ENCODE data around the gene UQCC2. TPM values are rescaled to one million over a fixed set of nuclear protein-coding genes. Genes with fewer than 3 reads are reported as not detected.

Gene UQCC2
- total RNA-seq, 2 donors from 2014 or later = 24.5 to 25.7 TPM

DNA sequence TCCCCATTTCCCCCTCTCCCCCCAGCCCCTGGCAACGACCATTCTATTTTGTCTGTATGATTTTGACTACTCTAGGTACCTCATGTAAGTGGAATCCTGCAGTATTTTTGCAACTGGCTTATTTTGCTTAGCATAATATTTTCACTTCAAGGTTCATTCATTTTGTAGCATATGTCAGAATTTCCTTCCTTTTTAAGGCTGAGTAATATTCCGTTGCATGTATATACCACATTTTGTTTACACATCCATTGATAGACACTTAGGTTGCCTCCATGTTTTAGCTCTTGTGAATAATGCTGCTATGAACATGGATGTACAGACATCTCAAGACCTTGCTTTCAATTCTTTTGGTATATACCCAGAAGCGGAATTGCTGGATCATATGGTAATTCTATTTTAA lies 1.4 kb upstream of the UQCC2 start:
- Histone ChIP-seq H3K36me3 (no peaks in the 10 kb centered on the region), H3K9me3 (no peaks in the 10 kb centered on the region), H3K4me1 (replicated peaks) (peaks cover 26% of the 10 kb centered on the region), H3K4me3 (no peak overlapping the region), H3K27me3 (replicated peaks; ENCODE audit: insufficient read depth) (no peaks in the 10 kb centered on the region), H3K27ac (peak overlapping the region in 1 of 2 donors; percentile 92)
- TF ChIP-seq, protein P1, sequence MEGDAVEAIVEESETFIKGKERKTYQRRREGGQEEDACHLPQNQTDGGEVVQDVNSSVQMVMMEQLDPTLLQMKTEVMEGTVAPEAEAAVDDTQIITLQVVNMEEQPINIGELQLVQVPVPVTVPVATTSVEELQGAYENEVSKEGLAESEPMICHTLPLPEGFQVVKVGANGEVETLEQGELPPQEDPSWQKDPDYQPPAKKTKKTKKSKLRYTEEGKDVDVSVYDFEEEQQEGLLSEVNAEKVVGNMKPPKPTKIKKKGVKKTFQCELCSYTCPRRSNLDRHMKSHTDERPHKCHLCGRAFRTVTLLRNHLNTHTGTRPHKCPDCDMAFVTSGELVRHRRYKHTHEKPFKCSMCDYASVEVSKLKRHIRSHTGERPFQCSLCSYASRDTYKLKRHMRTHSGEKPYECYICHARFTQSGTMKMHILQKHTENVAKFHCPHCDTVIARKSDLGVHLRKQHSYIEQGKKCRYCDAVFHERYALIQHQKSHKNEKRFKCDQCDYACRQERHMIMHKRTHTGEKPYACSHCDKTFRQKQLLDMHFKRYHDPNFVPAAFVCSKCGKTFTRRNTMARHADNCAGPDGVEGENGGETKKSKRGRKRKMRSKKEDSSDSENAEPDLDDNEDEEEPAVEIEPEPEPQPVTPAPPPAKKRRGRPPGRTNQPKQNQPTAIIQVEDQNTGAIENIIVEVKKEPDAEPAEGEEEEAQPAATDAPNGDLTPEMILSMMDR (IDR thresholded peaks at IDR 0.05) = no peak
- no peak for TF ChIP-seq POLR2AphosphoS5 (IDR thresholded peaks at IDR 0.05)
- TF ChIP-seq POLR2A (IDR thresholded peaks at IDR 0.05) = no peak
- no peak for DNase-seq (ENCODE audit: low spot score)
- intact Hi-C loops (cut with DNase I) = loop anchor here (5.0 kb wide), 1 partner anchor 49 kb away; no protein-coding TSS in a partner anchor
- 87% methylated on average over 3 of the region's 3 CpGs for WGBS

DNA sequence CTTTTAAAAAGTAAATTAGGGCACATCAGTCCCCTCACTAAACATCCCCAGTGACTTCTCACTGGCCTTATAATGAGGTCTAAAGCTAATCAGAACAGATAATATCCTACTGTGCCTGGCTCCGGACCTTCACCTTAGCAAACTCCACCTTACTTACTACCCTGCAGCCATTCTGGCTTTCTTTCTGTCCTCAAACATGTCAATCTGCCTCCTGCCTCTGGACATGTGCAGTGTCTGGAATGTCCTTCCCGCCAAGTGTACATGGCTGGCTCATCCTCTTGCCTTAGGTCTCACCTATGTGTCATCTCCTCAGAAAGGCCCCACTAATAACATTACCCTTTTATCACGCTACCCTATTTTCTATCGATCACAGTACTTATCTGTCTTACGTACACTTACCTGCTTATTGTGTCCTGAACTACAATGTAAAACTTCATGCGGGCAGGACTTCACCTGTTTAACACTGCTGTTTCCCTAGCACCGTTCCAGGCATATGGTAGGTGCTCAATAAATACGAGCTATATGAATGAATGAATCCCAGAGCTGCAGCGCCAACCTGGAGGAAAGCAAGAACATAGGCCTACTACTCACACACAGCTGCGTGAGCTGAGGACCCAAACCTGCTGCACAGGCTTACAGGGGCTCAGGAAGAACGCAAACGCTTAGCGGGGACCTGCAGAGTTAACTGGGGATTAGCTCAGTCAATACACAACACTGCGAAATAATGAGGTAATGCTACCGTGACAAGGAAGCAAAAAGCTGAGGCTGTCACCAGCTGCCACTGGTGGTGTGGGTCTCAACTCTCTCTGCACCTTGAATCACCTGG lies 991 bp downstream of the UQCC2 start:
- TF ChIP-seq POLR2A (IDR thresholded peaks at IDR 0.05) (no peak), POLR2AphosphoS5 (IDR thresholded peaks at IDR 0.05) (no peak)
- TF ChIP-seq, protein P1 (IDR thresholded peaks at IDR 0.05) = no peak
- peaks cover 13% of the 10 kb centered on the region for H3K4me1 ChIP-seq (replicated peaks)
- DNase-seq (ENCODE audit: low spot score) = no peak
- peak overlapping the region in 1 of 2 donors; percentile 92 for H3K27ac ChIP-seq
- H3K4me3 ChIP-seq = peak overlapping the region; percentile 75 to 84
- H3K36me3 ChIP-seq = no peaks in the 10 kb centered on the region
- no peaks in the 10 kb centered on the region for H3K27me3 ChIP-seq (replicated peaks; ENCODE audit: insufficient read depth)
- H3K9me3 ChIP-seq = no peaks in the 10 kb centered on the region
- 81% methylated on average over 15 of the region's 15 CpGs for WGBS
- intact Hi-C loops (cut with DNase I) = loop anchor here (5.0 kb wide), 1 partner anchor 52 kb away; no protein-coding TSS in a partner anchor

DNA sequence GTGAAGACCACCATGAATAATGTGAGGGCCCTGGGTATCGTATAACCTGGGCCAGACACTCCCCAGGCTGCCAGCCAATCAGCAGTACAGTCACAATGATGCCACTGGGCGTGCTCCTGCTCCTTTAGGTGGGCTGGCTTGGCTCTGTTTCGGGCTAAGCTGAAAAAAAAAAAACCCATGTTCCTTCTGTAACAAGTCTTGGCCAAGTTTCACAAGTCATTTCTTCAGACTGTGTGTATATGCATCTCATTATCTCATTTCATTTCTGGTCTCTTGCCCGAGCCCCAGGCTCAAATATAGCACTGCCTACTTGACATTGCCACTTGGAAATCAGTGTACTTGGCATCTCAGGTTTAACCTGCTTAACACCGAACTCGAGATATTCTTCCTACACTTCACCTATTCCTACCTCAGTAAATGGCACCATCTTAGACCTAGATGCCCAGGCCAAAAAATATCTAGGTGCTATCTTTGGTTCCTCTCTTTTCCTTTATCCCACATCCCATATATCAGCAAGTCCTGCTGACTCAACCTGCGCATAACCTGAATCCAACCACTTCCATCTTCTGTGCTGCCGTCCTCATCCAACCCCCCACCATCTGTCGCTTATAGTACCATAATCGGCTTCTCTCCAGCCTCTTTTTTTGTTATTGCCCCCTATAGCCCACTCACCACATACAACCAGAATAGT lies 1.8 kb downstream of the UQCC2 start:
- Histone ChIP-seq H3K27me3 (replicated peaks; ENCODE audit: insufficient read depth) (no peaks in the 10 kb centered on the region), H3K9me3 (no peaks in the 10 kb centered on the region), H3K36me3 (no peaks in the 10 kb centered on the region), H3K4me1 (replicated peaks) (peaks cover 13% of the 10 kb centered on the region), H3K4me3 (no peak overlapping the region), H3K27ac (no peak overlapping the region)
- intact Hi-C loops (cut with DNase I) = loop anchor here (5.0 kb wide), 1 partner anchor 53 kb away; no protein-coding TSS in a partner anchor
- TF ChIP-seq POLR2AphosphoS5 (IDR thresholded peaks at IDR 0.05) = no peak
- no peak for TF ChIP-seq POLR2A (IDR thresholded peaks at IDR 0.05)
- TF ChIP-seq, protein P1 (IDR thresholded peaks at IDR 0.05) = no peak
- no peak for DNase-seq (ENCODE audit: low spot score)
- WGBS = 78% methylated on average over 10 of the region's 10 CpGs

DNA sequence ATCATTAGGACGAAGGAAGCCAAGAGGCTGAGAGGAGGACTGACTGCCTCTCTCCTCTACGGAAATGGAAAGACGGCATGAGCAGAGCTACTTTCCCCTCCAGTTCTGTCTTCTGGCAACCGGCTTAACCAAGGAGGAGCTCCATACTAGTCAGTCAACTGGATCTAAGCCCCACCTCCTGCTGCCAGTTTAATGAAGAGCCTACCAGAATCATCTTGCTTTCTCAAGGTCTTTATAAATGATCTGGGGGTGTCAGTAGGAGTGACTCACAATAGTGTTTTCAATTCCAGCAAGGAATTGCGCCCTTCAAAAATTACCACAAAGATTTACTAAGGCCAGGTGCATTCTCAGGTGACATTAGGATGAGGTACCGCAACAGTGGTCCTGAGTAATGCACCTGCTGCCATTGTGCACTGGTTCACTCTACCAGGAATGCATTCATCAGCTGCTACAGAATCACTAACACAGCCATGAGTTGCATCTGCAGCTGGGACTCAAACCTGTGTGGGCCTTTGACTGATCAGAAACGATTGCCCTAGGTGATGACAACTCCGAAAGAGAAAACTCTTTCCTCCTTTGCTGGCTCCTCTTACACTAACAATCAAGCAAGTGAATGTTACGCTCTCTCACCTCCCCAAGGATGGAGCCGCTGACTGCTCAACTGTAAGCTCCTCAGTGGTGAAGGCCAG lies 2.8 kb downstream of the UQCC2 start:
- DNase-seq (ENCODE audit: low spot score) = no peak
- Histone ChIP-seq H3K27ac (no peak overlapping the region), H3K4me3 (no peak overlapping the region), H3K9me3 (no peaks in the 10 kb centered on the region), H3K36me3 (no peaks in the 10 kb centered on the region), H3K4me1 (replicated peaks) (peaks cover 13% of the 10 kb centered on the region), H3K27me3 (replicated peaks; ENCODE audit: insufficient read depth) (no peaks in the 10 kb centered on the region)
- TF ChIP-seq POLR2A (IDR thresholded peaks at IDR 0.05) (no peak), POLR2AphosphoS5 (IDR thresholded peaks at IDR 0.05) (no peak)
- TF ChIP-seq, protein P1 (IDR thresholded peaks at IDR 0.05) = no peak
- intact Hi-C loops (cut with DNase I) = no loop called here
- WGBS = 89% methylated on average over 10 of the region's 10 CpGs

Data from prostate gland (tissue), 2 donors.